ENCODE results near the gene UPP1.

DNA sequence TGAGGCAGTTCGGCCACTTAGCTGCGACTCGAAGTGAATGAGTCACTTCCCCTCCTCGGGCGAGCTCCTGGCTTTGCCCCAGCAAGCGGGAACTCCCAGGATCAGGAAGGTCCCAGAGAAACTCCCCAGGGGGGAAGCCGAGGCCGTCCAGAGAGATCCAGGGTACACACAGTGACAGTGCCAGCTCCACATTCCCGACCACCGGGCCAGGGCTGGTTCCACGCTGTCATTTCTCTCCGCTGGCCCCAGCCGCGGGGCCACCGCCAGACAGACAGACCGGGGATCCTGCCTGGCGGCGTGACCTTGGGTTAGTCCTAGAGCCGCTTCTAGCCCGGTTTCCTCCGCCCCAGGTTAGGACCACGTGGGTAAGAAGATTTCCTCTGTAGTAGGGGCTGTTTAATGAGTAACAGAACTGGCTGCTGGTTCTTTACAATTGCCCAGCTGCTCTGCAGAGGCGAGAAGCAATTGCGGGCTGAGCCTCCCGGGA, 463 bp upstream of the UPP1 start:
- TF ChIP-seq, protein P1, sequence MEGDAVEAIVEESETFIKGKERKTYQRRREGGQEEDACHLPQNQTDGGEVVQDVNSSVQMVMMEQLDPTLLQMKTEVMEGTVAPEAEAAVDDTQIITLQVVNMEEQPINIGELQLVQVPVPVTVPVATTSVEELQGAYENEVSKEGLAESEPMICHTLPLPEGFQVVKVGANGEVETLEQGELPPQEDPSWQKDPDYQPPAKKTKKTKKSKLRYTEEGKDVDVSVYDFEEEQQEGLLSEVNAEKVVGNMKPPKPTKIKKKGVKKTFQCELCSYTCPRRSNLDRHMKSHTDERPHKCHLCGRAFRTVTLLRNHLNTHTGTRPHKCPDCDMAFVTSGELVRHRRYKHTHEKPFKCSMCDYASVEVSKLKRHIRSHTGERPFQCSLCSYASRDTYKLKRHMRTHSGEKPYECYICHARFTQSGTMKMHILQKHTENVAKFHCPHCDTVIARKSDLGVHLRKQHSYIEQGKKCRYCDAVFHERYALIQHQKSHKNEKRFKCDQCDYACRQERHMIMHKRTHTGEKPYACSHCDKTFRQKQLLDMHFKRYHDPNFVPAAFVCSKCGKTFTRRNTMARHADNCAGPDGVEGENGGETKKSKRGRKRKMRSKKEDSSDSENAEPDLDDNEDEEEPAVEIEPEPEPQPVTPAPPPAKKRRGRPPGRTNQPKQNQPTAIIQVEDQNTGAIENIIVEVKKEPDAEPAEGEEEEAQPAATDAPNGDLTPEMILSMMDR (IDR thresholded peaks at IDR 0.05; ENCODE audit: poor library complexity, severe bottlenecking), result no peak
- TF ChIP-seq EZH2 (IDR thresholded peaks at IDR 0.05; ENCODE audit: borderline replicate concordance, insufficient read depth, low read length, poor library complexity, severe bottlenecking) (no peak), TAF1 (IDR thresholded peaks at IDR 0.05; ENCODE audit: low read depth) (no peak), EP300 (conservative IDR thresholded peaks at IDR 0.05; ENCODE audit: poor library complexity, severe bottlenecking) (no peak), MXI1 (conservative IDR thresholded peaks at IDR 0.05; ENCODE audit: poor library complexity, severe bottlenecking) (no peak)
- TF ChIP-seq, protein P2, sequence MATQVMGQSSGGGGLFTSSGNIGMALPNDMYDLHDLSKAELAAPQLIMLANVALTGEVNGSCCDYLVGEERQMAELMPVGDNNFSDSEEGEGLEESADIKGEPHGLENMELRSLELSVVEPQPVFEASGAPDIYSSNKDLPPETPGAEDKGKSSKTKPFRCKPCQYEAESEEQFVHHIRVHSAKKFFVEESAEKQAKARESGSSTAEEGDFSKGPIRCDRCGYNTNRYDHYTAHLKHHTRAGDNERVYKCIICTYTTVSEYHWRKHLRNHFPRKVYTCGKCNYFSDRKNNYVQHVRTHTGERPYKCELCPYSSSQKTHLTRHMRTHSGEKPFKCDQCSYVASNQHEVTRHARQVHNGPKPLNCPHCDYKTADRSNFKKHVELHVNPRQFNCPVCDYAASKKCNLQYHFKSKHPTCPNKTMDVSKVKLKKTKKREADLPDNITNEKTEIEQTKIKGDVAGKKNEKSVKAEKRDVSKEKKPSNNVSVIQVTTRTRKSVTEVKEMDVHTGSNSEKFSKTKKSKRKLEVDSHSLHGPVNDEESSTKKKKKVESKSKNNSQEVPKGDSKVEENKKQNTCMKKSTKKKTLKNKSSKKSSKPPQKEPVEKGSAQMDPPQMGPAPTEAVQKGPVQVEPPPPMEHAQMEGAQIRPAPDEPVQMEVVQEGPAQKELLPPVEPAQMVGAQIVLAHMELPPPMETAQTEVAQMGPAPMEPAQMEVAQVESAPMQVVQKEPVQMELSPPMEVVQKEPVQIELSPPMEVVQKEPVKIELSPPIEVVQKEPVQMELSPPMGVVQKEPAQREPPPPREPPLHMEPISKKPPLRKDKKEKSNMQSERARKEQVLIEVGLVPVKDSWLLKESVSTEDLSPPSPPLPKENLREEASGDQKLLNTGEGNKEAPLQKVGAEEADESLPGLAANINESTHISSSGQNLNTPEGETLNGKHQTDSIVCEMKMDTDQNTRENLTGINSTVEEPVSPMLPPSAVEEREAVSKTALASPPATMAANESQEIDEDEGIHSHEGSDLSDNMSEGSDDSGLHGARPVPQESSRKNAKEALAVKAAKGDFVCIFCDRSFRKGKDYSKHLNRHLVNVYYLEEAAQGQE (IDR thresholded peaks at IDR 0.05; ENCODE audit: borderline replicate concordance), result no peak
